RWPE1 (cell line): Measurements from ENCODE around the gene TMEM184A.
A peak's percentile ranks its signal among the peaks of the same experiment; 100 is the strongest.

ENCODE experiments used
- CTCF ChIA-PET: fragments of 350-600 bp; sonication (Branson Sonifier 250); formaldehyde crosslinking; extraction: SDS; loops from one replicate; lab custom pipeline; 2021; lab: Yijun Ruan, JAX
- POLR2A ChIA-PET: fragments of 400-600 bp; formaldehyde crosslinking; extraction: SDS; loops from one replicate; lab custom pipeline; 2020; ENCODE audit warnings: antibody characterized with exemption; ENCODE audit not compliant: low non-redundant PET; lab: Yijun Ruan, JAX
- DNase-seq: peaks from one replicate; pipeline ENCODE4 v3.0.0; 2012; ENCODE audit warnings: low spot score
- H3K27ac ChIP-seq: fragments of 450-650 bp; 2 replicates; pipeline ENCODE4 v1.5.1; 2017
- CTCF ChIP-seq: fragments of 450-650 bp; conservative IDR thresholded peaks from 2 replicates; pipeline ENCODE4 v1.5.1; 2017; ENCODE audit warnings: low read depth, mild to moderate bottlenecking

The TMEM184A gene

DNA sequence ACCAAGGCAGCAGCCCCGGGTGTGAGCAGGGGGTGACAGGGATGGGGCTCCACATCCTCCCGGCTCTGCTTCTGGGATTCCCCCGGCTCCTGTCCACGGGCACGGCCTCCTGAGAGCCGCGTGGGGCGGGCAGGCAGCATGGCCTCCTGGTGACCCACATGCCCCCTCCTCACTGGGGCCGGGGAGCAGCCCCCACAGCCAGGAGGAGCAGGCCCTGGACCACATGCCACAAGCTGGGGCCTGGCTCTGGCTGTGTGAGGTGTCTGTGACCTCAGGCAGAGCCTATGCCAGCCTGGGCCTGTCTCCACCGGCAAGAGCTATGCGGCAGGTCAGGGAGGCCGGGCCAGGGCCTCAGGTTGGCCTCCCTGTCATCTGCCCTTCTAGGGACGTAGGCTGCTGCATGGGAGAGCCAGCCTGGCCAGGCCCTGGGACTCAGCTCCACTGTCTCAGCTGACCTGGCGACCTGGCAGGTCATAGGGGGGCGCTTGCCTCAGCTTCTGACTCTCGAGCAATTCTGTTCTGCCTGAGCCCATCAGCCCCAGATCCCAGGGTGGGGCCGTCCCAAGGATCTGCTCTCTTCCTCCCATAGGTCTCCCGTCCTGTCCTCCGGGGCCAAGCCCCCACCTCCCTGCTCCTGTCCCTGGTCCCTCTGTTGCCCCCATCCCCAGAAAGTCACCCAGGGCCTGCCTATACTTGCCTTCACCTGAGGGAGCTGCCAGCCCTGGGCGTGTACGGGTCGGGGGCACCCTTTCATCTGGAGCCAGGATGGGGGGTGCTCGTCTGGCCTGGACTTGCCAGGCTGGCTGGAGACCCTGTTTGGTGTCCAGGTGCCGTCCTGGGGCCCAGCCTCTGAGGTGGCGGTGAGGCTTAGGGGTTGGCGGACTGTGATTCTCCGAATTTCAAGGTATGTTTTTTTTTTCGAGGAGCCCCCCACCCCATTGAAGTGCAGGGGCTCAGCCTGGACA, 3.9 kb upstream of the TMEM184A start:
- peak overlapping the region; percentile 96 for H3K27ac ChIP-seq
- CTCF ChIA-PET = interaction anchor here (0.7 to 1.0 kb wide), 3 partner anchors 55 to 787 kb away, joined by 3 to 5 read pairs (median 3); no protein-coding TSS in a partner anchor
- DNase-seq = peak; percentile 71
- no peak for TF ChIP-seq CTCF
- POLR2A ChIA-PET = interaction anchor here (0.7 kb wide), 1 partner anchor 9 kb away, joined by 4 read pairs; no protein-coding TSS in a partner anchor

- peak overlapping the region; percentile 96 for H3K27ac ChIP-seq
- ChIA-PET POLR2A (interaction anchor here (0.6 to 0.7 kb wide), 2 partner anchors 10 to 52 kb away, joined by 3 to 4 read pairs; no protein-coding TSS in a partner anchor), CTCF (interaction anchor here (0.6 to 1.0 kb wide), 6 partner anchors 15 to 788 kb away, joined by 3 to 5 read pairs (median 3); no protein-coding TSS in a partner anchor)
- no peak for DNase-seq
- no peak for TF ChIP-seq CTCF
Observed at GRCh38 chr7:1558841-1559625, 3.0 kb upstream of the TMEM184A start.

GRCh38 chr7:1558181-1558811, 2.3 kb upstream of the TMEM184A start:
- CTCF ChIA-PET = interaction anchor here (0.6 to 0.7 kb wide), 3 partner anchors 8 to 21 kb away, joined by 3 to 4 read pairs (median 4); no protein-coding TSS in a partner anchor
- POLR2A ChIA-PET = interaction anchor here (0.6 kb wide), 1 partner anchor 51 kb away, joined by 3 read pairs; no protein-coding TSS in a partner anchor
- no peak for DNase-seq
- peak overlapping the region; percentile 96 for H3K27ac ChIP-seq
- no peak for TF ChIP-seq CTCF

- H3K27ac ChIP-seq = peak overlapping the region; percentile 96
- no peak for DNase-seq
- no peak for TF ChIP-seq CTCF
- CTCF ChIA-PET = interaction anchor here (0.6 to 0.7 kb wide), 2 partner anchors 9 to 802 kb away, joined by 3 to 4 read pairs; no protein-coding TSS in a partner anchor
- POLR2A ChIA-PET = no interaction called here
Observed at GRCh38 chr7:1557771-1558170, 1.8 kb upstream of the TMEM184A start.

DNA sequence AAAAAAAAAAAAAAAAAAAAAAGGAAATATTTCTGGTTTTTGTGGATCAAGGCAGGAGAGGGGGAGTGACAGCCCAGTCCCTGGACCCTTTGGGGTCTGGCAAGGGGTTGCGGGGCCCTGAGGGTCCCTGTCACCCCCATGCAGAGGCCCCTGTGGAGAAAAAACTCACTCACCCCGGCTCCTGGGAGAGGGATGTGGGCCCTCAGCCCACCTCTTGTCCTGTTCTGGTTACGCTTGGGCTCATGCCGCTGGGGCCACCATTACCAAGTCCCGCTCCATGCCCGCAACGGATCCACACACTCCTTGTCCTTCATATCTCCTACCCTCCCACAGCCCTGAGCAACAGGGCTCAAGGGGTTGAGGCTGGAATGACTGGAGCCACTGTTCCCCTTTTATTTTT, 1.0 kb upstream of the TMEM184A start:
- ChIA-PET CTCF (interaction anchor here (0.7 to 1.9 kb wide), 5 partner anchors 9 to 803 kb away, joined by 3 to 11 read pairs (median 4); partner anchors contain the start of gene INTS1), POLR2A (no interaction called here)
- no peak for DNase-seq

More for the DNA sequence above, 1.0 kb upstream of the TMEM184A start:
- no peak for TF ChIP-seq CTCF
- H3K27ac ChIP-seq = peak overlapping the region; percentile 96
